ENCODE results near the gene RHEX.

RHEX gene

GRCh38 chr1:206098242-206098919 lies 45.4 kb downstream of the RHEX start:
- no peak overlapping the region for H3K4me3 Mint-ChIP-seq
- H3K4me1 Mint-ChIP-seq (ENCODE audit: low read depth in 2 of 2) = peaks cover 0 to 5% of the 10 kb centered on the region in 2 donors
- no peaks in the 10 kb centered on the region for H3K36me3 Mint-ChIP-seq (ENCODE audit: insufficient read depth)
- H3K9me3 Mint-ChIP-seq = no peaks in the 10 kb centered on the region
- H3K27ac Mint-ChIP-seq = no peak overlapping the region
- DNase-seq = no peak
- ATAC-seq (replicated peaks) = no peak
- peaks cover 69 to 71% of the 10 kb centered on the region in 2 donors for H3K27me3 Mint-ChIP-seq

- Mint-ChIP-seq H3K36me3 (ENCODE audit: insufficient read depth) (no peaks in the 10 kb centered on the region), H3K4me3 (no peak overlapping the region), H3K27ac (no peak overlapping the region), H3K9me3 (no peaks in the 10 kb centered on the region), H3K4me1 (ENCODE audit: low read depth in 2 of 2) (peaks cover 0 to 8% of the 10 kb centered on the region in 2 donors), H3K27me3 (peaks cover 54 to 69% of the 10 kb centered on the region in 2 donors)
- ATAC-seq (replicated peaks) (no peak), DNase-seq (no peak)
Observed at GRCh38 chr1:206100226-206100815, 47.3 kb downstream of the RHEX start.

GRCh38 chr1:206101351-206102045 lies 48.5 kb downstream of the RHEX start:
- Mint-ChIP-seq H3K9me3 (no peaks in the 10 kb centered on the region), H3K36me3 (ENCODE audit: insufficient read depth) (no peaks in the 10 kb centered on the region), H3K27me3 (peaks cover 49 to 63% of the 10 kb centered on the region in 2 donors), H3K27ac (no peak overlapping the region), H3K4me1 (ENCODE audit: low read depth in 2 of 2) (peaks cover 0 to 9% of the 10 kb centered on the region in 2 donors), H3K4me3 (no peak overlapping the region)
- DNase-seq (no peak), ATAC-seq (replicated peaks) (no peak)

- Mint-ChIP-seq H3K9me3 (no peaks in the 10 kb centered on the region), H3K27ac (no peak overlapping the region), H3K4me3 (no peak overlapping the region), H3K27me3 (peaks cover 42 to 54% of the 10 kb centered on the region in 2 donors), H3K4me1 (ENCODE audit: low read depth in 2 of 2) (peaks cover 0 to 13% of the 10 kb centered on the region in 2 donors), H3K36me3 (ENCODE audit: insufficient read depth) (no peaks in the 10 kb centered on the region)
- ATAC-seq (replicated peaks) = no peak
- no peak for DNase-seq
Observed at GRCh38 chr1:206102292-206102936, 49.4 kb downstream of the RHEX start.

GRCh38 chr1:206103979-206104378 lies 51.0 kb downstream of the RHEX start:
- Mint-ChIP-seq H3K4me3 (no peak overlapping the region), H3K9me3 (no peaks in the 10 kb centered on the region), H3K36me3 (ENCODE audit: insufficient read depth) (no peaks in the 10 kb centered on the region), H3K4me1 (ENCODE audit: low read depth in 2 of 2) (peaks cover 0 to 13% of the 10 kb centered on the region in 2 donors), H3K27me3 (peaks cover 28 to 42% of the 10 kb centered on the region in 2 donors), H3K27ac (no peak overlapping the region)
- ATAC-seq (replicated peaks) = no peak
- no peak for DNase-seq

- H3K36me3 Mint-ChIP-seq (ENCODE audit: insufficient read depth) = no peaks in the 10 kb centered on the region
- H3K4me1 Mint-ChIP-seq (ENCODE audit: low read depth in 2 of 2) = peaks cover 0 to 13% of the 10 kb centered on the region in 2 donors
- H3K9me3 Mint-ChIP-seq = no peaks in the 10 kb centered on the region
- no peak overlapping the region for H3K27ac Mint-ChIP-seq
- DNase-seq (no peak), ATAC-seq (replicated peaks) (no peak)
- peaks cover 21 to 39% of the 10 kb centered on the region in 2 donors for H3K27me3 Mint-ChIP-seq
- no peak overlapping the region for H3K4me3 Mint-ChIP-seq
Observed at GRCh38 chr1:206105464-206105995, 52.6 kb downstream of the RHEX start.

GRCh38 chr1:206106328-206107167 lies 53.6 kb downstream of the RHEX start:
- peaks cover 0 to 8% of the 10 kb centered on the region in 2 donors for H3K4me1 Mint-ChIP-seq (ENCODE audit: low read depth in 2 of 2)
- H3K27me3 Mint-ChIP-seq = peaks cover 11 to 28% of the 10 kb centered on the region in 2 donors
- H3K9me3 Mint-ChIP-seq = no peaks in the 10 kb centered on the region
- no peak overlapping the region for H3K4me3 Mint-ChIP-seq
- ATAC-seq (replicated peaks) (peak; percentile 88), DNase-seq (peak; percentile 69 to 73 (median 73))
- H3K27ac Mint-ChIP-seq = peak overlapping the region in 1 of 2 donors; percentile 69
- H3K36me3 Mint-ChIP-seq (ENCODE audit: insufficient read depth) = no peaks in the 10 kb centered on the region

GRCh38 chr1:206107168-206107544 lies 54.2 kb downstream of the RHEX start:
- Mint-ChIP-seq H3K27ac (no peak overlapping the region), H3K4me1 (ENCODE audit: low read depth in 2 of 2) (peaks cover 0 to 7% of the 10 kb centered on the region in 2 donors), H3K36me3 (ENCODE audit: insufficient read depth) (no peaks in the 10 kb centered on the region), H3K27me3 (peaks cover 6 to 22% of the 10 kb centered on the region in 2 donors), H3K9me3 (no peaks in the 10 kb centered on the region), H3K4me3 (no peak overlapping the region)
- DNase-seq = no peak
- ATAC-seq (replicated peaks) = no peak

GRCh38 chr1:206108635-206109034 lies 55.7 kb downstream of the RHEX start:
- Mint-ChIP-seq H3K27ac (no peak overlapping the region), H3K9me3 (no peaks in the 10 kb centered on the region), H3K4me3 (no peak overlapping the region), H3K27me3 (peaks cover 10 to 26% of the 10 kb centered on the region in 2 donors), H3K36me3 (ENCODE audit: insufficient read depth) (no peaks in the 10 kb centered on the region), H3K4me1 (ENCODE audit: low read depth in 2 of 2) (peaks cover 0 to 7% of the 10 kb centered on the region in 2 donors)
- ATAC-seq (replicated peaks) (no peak), DNase-seq (no peak)

GRCh38 chr1:206109718-206110117 lies 56.7 kb downstream of the RHEX start:
- H3K9me3 Mint-ChIP-seq = no peaks in the 10 kb centered on the region
- DNase-seq (no peak), ATAC-seq (replicated peaks) (no peak)

GRCh38 chr1:206110161-206110560 lies 57.2 kb downstream of the RHEX start:
- DNase-seq (no peak), ATAC-seq (replicated peaks) (no peak)
- Mint-ChIP-seq H3K27ac (no peak overlapping the region), H3K4me3 (no peak overlapping the region), H3K9me3 (no peaks in the 10 kb centered on the region), H3K36me3 (ENCODE audit: insufficient read depth) (no peaks in the 10 kb centered on the region), H3K27me3 (peaks cover 17 to 41% of the 10 kb centered on the region in 2 donors), H3K4me1 (ENCODE audit: low read depth in 2 of 2) (peaks cover 0 to 5% of the 10 kb centered on the region in 2 donors)

More at GRCh38 chr1:206109718-206110117, 56.7 kb downstream of the RHEX start:
- Mint-ChIP-seq H3K4me3 (no peak overlapping the region), H3K27ac (no peak overlapping the region), H3K27me3 (peaks cover 15 to 37% of the 10 kb centered on the region in 2 donors), H3K36me3 (ENCODE audit: insufficient read depth) (no peaks in the 10 kb centered on the region), H3K4me1 (ENCODE audit: low read depth in 2 of 2) (peaks cover 0 to 5% of the 10 kb centered on the region in 2 donors)

GRCh38 chr1:206110820-206111219 lies 57.8 kb downstream of the RHEX start:
- no peaks in the 10 kb centered on the region for H3K9me3 Mint-ChIP-seq
- no peak overlapping the region for H3K4me3 Mint-ChIP-seq
- DNase-seq (no peak), ATAC-seq (replicated peaks) (no peak)
- H3K4me1 Mint-ChIP-seq (ENCODE audit: low read depth in 2 of 2) = peaks cover 0 to 5% of the 10 kb centered on the region in 2 donors
- peaks cover 17 to 48% of the 10 kb centered on the region in 2 donors for H3K27me3 Mint-ChIP-seq
- no peak overlapping the region for H3K27ac Mint-ChIP-seq
- no peaks in the 10 kb centered on the region for H3K36me3 Mint-ChIP-seq (ENCODE audit: insufficient read depth)
